Measurements from ENCODE around the gene SHISA9.
"Not testable (repeated sequence)": the region's sequence is repeated elsewhere in the genome, so short reads cannot be mapped to it uniquely, and the experiment has no call there.

SHISA9 gene

GRCh38 chr16:12901597-12902461 lies at the start of gene SHISA9:
Gene SHISA9, plus strand, starts transcription at chr16:12901598.
- DNase-seq (ENCODE audit: low read depth in 3 of 3) = no peak

GRCh38 chr16:12853972-12854371 lies 47.4 kb upstream of the SHISA9 start:
- DNase-seq (ENCODE audit: low read depth in 3 of 3) = no peak

- DNase-seq (ENCODE audit: low read depth in 3 of 3) = not testable (repeated sequence)
These were observed 44.0 kb upstream of the SHISA9 start for GRCh38 chr16:12857435-12857834.

GRCh38 chr16:12862327-12862726 lies 39.1 kb upstream of the SHISA9 start:
- no peak for DNase-seq (ENCODE audit: low read depth in 3 of 3)

GRCh38 chr16:12862941-12863340 lies 38.5 kb upstream of the SHISA9 start:
- no peak for DNase-seq (ENCODE audit: low read depth in 3 of 3)

- no peak for DNase-seq (ENCODE audit: low read depth in 3 of 3)
These were observed 34.3 kb upstream of the SHISA9 start for GRCh38 chr16:12866981-12867551.

GRCh38 chr16:12868169-12868568 lies 33.2 kb upstream of the SHISA9 start:
- DNase-seq (ENCODE audit: low read depth in 3 of 3) = no peak

GRCh38 chr16:12868788-12869187 lies 32.6 kb upstream of the SHISA9 start:
- no peak for DNase-seq (ENCODE audit: low read depth in 3 of 3)

- no peak for DNase-seq (ENCODE audit: low read depth in 3 of 3)
These were observed 31.5 kb upstream of the SHISA9 start for GRCh38 chr16:12869698-12870427.

GRCh38 chr16:12871784-12872183 lies 29.6 kb upstream of the SHISA9 start:
- no peak for DNase-seq (ENCODE audit: low read depth in 3 of 3)

- no peak for DNase-seq (ENCODE audit: low read depth in 3 of 3)
These were observed 27.2 kb upstream of the SHISA9 start for GRCh38 chr16:12874186-12874585.

GRCh38 chr16:12876778-12877177 lies 24.6 kb upstream of the SHISA9 start:
- no peak for DNase-seq (ENCODE audit: low read depth in 3 of 3)

GRCh38 chr16:12878973-12879372 lies 22.4 kb upstream of the SHISA9 start:
- no peak for DNase-seq (ENCODE audit: low read depth in 3 of 3)

GRCh38 chr16:12879812-12880211 lies 21.6 kb upstream of the SHISA9 start:
- no peak for DNase-seq (ENCODE audit: low read depth in 3 of 3)

- DNase-seq (ENCODE audit: low read depth in 3 of 3) = no peak
These were observed 20.2 kb upstream of the SHISA9 start for GRCh38 chr16:12881182-12881581.

- DNase-seq (ENCODE audit: low read depth in 3 of 3) = no peak
These were observed 19.7 kb upstream of the SHISA9 start for GRCh38 chr16:12881740-12882139.

- no peak for DNase-seq (ENCODE audit: low read depth in 3 of 3)
These were observed 15.7 kb upstream of the SHISA9 start for GRCh38 chr16:12885742-12886141.

- DNase-seq (ENCODE audit: low read depth in 3 of 3) = no peak
These were observed 9.6 kb upstream of the SHISA9 start for GRCh38 chr16:12891836-12892235.

GRCh38 chr16:12893050-12893750 lies 8.2 kb upstream of the SHISA9 start:
- no peak for DNase-seq (ENCODE audit: low read depth in 3 of 3)

- DNase-seq (ENCODE audit: low read depth in 3 of 3) = no peak
These were observed 4.8 kb upstream of the SHISA9 start for GRCh38 chr16:12896562-12896961.

GRCh38 chr16:12898551-12898950 lies 2.8 kb upstream of the SHISA9 start:
- DNase-seq (ENCODE audit: low read depth in 3 of 3) = no peak

- DNase-seq (ENCODE audit: low read depth in 3 of 3) = no peak
These were observed 1.8 kb upstream of the SHISA9 start for GRCh38 chr16:12899529-12900143.
